GM21423 (cell line): ENCODE data around the gene CCL14.
"Not testable (repeated sequence)": the region's sequence is repeated elsewhere in the genome, so short reads cannot be mapped to it uniquely, and the experiment has no call there.

Source experiments
- ATAC-seq: cut with Tn5 transposase; IDR thresholded peaks from one replicate; pipeline ENCODE4 v1.9.1; 2021; ENCODE audit warnings: mild to moderate bottlenecking, moderate library complexity; ENCODE audit not compliant: unreplicated experiment

CCL14 gene

DNA sequence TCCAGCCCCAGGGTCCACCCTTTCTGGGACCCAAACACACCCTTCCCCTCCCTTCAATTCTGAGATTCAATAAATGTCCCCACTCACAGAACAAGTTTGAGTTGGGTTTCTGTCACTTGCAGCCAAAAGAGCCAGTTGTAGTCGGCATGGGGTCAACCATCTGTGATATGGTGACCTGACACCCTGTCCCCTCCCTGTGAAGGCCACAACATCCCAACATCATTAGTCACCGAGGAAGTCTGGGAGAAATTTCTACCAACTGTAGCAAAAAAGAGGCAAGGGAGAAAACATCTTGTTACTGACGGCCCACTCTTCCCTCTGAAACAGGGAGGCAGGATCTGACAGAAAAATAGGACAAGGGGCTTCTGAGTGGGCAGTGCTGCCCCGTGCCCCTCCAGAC lies 42.4 kb downstream of the CCL14 start:
- ATAC-seq: no peak

DNA sequence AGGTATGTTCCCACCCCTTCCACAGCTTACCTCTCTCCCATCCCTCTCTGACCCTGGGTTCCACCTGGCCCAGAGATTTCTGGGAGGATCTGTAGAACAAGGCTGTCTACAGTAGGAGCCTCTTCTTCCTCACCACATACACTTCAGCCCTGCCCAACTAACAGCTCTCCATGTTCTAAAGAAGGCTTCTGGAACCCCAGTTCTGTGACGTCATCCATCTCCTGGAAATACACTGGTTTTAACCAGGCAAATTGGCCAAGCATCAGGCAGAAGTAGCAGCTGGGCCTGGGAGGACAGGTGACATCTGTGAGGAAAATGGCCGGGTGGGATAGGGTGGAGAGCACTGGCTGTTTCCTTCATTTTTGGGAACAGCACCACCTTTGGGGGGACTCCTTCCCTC lies 43.0 kb downstream of the CCL14 start, which contains the start of gene LYZL6:
LYZL6 (minus strand) TSS at position 177 of the 400 bp plus-strand sequence. CDS start 4,357 bp downstream, outside the sequence.
- no peak for ATAC-seq

DNA sequence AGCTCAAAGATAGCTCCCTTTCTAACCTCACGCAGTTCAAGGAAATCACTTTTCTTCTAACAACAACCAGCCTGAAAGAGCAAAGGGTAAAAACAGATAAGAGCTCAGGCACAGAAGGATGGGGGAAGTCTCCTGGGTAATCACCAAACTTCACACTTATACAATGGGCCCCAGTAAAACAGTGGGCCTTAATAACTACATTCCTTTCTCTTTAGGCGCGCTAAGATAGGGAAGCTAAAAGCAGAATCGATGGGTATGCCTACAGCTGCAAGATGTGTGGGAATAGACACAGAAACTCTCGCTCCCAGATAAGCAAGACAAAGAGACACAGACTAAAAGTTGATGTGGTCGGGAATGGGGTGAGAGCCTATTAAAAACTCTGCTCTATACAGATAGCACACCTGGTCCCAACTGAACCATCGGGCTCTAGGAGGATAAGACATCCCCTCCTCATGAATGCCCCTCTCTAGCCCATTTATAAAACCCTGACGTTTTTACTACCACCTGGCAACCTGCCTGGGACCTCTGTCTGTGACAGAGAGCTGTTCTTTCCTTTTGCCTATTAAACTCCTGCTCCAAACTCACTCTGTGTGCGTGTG lies 43.8 kb downstream of the CCL14 start:
- no peak for ATAC-seq

DNA sequence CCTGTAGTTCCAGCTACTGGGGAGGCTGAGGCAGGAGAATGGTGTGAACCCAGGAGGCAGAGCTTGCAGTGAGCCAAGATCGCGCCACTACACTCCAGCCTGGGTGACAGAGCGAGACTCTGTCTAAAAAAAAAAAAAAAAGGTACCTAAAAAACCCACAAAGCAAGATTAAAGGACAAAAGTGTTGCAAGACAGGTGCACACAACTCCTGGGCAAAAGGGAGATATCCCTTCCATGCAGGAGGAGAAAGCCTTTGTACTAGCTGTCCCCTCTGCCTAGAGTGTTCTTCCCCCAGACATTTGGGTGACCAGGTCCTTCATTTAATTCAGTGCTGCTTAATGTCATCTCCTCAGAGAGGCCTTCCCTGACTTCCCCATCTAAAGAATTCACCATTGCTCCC lies 48.0 kb downstream of the CCL14 start:
- not testable (repeated sequence) for ATAC-seq

DNA sequence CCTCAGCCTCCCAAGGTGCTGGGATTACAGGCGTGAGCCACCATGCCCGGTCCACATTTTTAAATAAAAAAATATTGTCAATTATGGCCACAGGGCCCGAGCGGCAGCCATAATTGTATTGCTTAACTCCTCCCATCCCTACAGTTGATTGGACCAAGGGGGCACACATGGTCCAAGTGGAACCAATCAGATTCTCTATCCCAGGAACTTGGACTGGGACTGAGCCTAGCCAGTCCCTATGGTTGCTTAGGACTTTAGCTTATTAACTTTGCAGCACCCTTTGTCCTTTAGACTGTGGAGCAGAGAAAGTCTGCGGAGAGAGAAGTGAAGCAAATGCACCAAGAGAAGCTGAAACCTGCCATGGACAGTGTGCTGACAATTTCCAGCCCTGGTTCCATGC lies 50.5 kb downstream of the CCL14 start:
- ATAC-seq: no peak

DNA sequence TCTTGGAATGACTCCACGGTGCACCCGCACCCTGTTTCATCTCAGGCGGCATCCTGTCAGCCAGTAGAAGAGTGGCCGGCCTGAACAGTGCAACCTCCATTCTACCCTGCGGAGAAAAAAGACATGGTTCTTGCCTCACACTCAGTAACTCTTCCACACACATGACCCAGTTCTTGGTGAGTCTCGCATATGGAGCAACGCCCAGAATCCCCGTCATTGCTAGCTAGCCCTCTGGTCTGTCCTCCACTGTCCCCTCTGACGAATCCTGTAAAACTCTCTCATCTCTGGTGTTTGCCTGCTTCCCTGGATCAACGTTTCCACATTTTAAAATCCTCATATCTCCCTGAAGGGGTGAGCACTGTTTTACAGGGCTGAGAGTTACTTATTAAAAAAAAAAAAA lies 51.8 kb downstream of the CCL14 start:
- no peak for ATAC-seq
